ENCODE measurements around the gene GREB1L. TPM values are rescaled to one million over a fixed set of nuclear protein-coding genes. Genes with fewer than 3 reads are reported as not detected.

GREB1L gene
- polyA plus RNA-seq, 1 donor (not counting 4 experiments of a cell fraction or from before 2014, with no cell fraction given) = 5.5 TPM

GRCh38 chr18:21559195-21559594 lies 317.2 kb downstream of the GREB1L start:
- H3K27me3 ChIP-seq (ENCODE audit: control insufficient read depth, extremely low read depth, insufficient read depth, low read length) = no peaks in the 10 kb centered on the region
- H4K20me1 ChIP-seq (ENCODE audit: control insufficient read depth, extremely low read depth, insufficient read depth, low read length) = no peaks in the 10 kb centered on the region
- H3K4me2 ChIP-seq (ENCODE audit: control insufficient read depth, extremely low read depth, insufficient read depth, low read depth, low read length) = no peak overlapping the region
- H2AFZ ChIP-seq (ENCODE audit: control insufficient read depth, low read length) = no peak overlapping the region
- no peak overlapping the region for H3K27ac ChIP-seq (ENCODE audit: control insufficient read depth, insufficient read depth, low read length)
- H3K9me1 ChIP-seq (ENCODE audit: control insufficient read depth, extremely low read depth, insufficient read depth, low read length) = no peaks in the 10 kb centered on the region
- no peak overlapping the region for H3K9ac ChIP-seq (ENCODE audit: control insufficient read depth, extremely low read depth, insufficient read depth, low read length)
- no peaks in the 10 kb centered on the region for H3K79me2 ChIP-seq (ENCODE audit: control insufficient read depth, insufficient read depth, low read length)
- no peak for FAIRE-seq
- peaks cover 8 to 11% of the 10 kb centered on the region in 2 experiments for H3K36me3 ChIP-seq (ENCODE audit: control insufficient read depth in 2 of 2, extremely low read depth in 1 of 2, insufficient read depth in 2 of 2, low read length in 2 of 2)
- DNase-seq (ENCODE audit: low read depth, low spot score) = no peak
- peaks cover 11% of the 10 kb centered on the region for H3K4me1 ChIP-seq (ENCODE audit: control insufficient read depth, extremely low read depth, insufficient read depth, low read length)
- H3K4me3 ChIP-seq (ENCODE audit: control insufficient read depth in 2 of 3, extremely low read depth in 1 of 3, insufficient read depth in 2 of 3, low read depth in 1 of 3, low read length in 3 of 3) = no peak overlapping the region
- no peaks in the 10 kb centered on the region for H3K9me3 ChIP-seq (ENCODE audit: control insufficient read depth, low read depth, low read length)
- TF ChIP-seq CTCF (optimal IDR thresholded peaks at IDR 0.05 in 1 of 3, IDR thresholded peaks at IDR 0.05 in 1 of 3, conservative IDR thresholded peaks at IDR 0.05 in 1 of 3; ENCODE audit: extremely low read depth in 1 of 3, insufficient read depth in 2 of 3, low read length in 3 of 3) (no peak), EZH2 (IDR thresholded peaks at IDR 0.05; ENCODE audit: low read length) (no peak)
- dilution Hi-C loops (cut with MboI; ENCODE audit: extremely low pct_ligation_motif_present, low sequenced_read_pairs) = no loop called here

GRCh38 chr18:21571772-21572171 lies 329.7 kb downstream of the GREB1L start:
- H3K79me2 ChIP-seq (ENCODE audit: control insufficient read depth, insufficient read depth, low read length) = no peaks in the 10 kb centered on the region
- no peak for FAIRE-seq
- no peak overlapping the region for H2AFZ ChIP-seq (ENCODE audit: control insufficient read depth, low read length)
- no peak overlapping the region for H3K27ac ChIP-seq (ENCODE audit: control insufficient read depth, insufficient read depth, low read length)
- H3K9ac ChIP-seq (ENCODE audit: control insufficient read depth, extremely low read depth, insufficient read depth, low read length) = no peak overlapping the region
- DNase-seq (ENCODE audit: low read depth, low spot score) = no peak
- TF ChIP-seq EZH2 (IDR thresholded peaks at IDR 0.05; ENCODE audit: low read length) (no peak), CTCF (optimal IDR thresholded peaks at IDR 0.05 in 1 of 3, IDR thresholded peaks at IDR 0.05 in 1 of 3, conservative IDR thresholded peaks at IDR 0.05 in 1 of 3; ENCODE audit: extremely low read depth in 1 of 3, insufficient read depth in 2 of 3, low read length in 3 of 3) (no peak)
- H3K4me2 ChIP-seq (ENCODE audit: control insufficient read depth, extremely low read depth, insufficient read depth, low read depth, low read length) = no peak overlapping the region
- H3K4me1 ChIP-seq (ENCODE audit: control insufficient read depth, extremely low read depth, insufficient read depth, low read length) = no peaks in the 10 kb centered on the region
- H3K9me3 ChIP-seq (ENCODE audit: control insufficient read depth, low read depth, low read length) = no peaks in the 10 kb centered on the region
- H3K27me3 ChIP-seq (ENCODE audit: control insufficient read depth, extremely low read depth, insufficient read depth, low read length) = no peaks in the 10 kb centered on the region
- dilution Hi-C loops (cut with MboI; ENCODE audit: extremely low pct_ligation_motif_present, low sequenced_read_pairs) = no loop called here
- no peak overlapping the region for H3K4me3 ChIP-seq (ENCODE audit: control insufficient read depth in 2 of 3, extremely low read depth in 1 of 3, insufficient read depth in 2 of 3, low read depth in 1 of 3, low read length in 3 of 3)
- peaks cover 3 to 6% of the 10 kb centered on the region in 2 experiments for H3K36me3 ChIP-seq (ENCODE audit: control insufficient read depth in 2 of 2, extremely low read depth in 1 of 2, insufficient read depth in 2 of 2, low read length in 2 of 2)
- H3K9me1 ChIP-seq (ENCODE audit: control insufficient read depth, extremely low read depth, insufficient read depth, low read length) = no peaks in the 10 kb centered on the region
- H4K20me1 ChIP-seq (ENCODE audit: control insufficient read depth, extremely low read depth, insufficient read depth, low read length) = no peaks in the 10 kb centered on the region

Small RNA genes lying within 50 kb of the gene (small RNA-seq; reads per million reads assigned to genes)
- gene RF00603 (ENCODE audit: insufficient read length in 3 of 3, low read depth in 3 of 3, low replicate concordance in 1 of 3) = 0 reads per million in 3 experiments

Other genes with a start within 250 kb of the GREB1L start
- 14.8 to 25.9 TPM (median 16.1 TPM) in 3 replicates for gene ROCK1, start 130.4 kb upstream of the GREB1L start, polyA plus RNA-seq

All from keratinocyte (primary cell).